Measurements from ENCODE around the gene CTSL.

CTSL gene

DNA sequence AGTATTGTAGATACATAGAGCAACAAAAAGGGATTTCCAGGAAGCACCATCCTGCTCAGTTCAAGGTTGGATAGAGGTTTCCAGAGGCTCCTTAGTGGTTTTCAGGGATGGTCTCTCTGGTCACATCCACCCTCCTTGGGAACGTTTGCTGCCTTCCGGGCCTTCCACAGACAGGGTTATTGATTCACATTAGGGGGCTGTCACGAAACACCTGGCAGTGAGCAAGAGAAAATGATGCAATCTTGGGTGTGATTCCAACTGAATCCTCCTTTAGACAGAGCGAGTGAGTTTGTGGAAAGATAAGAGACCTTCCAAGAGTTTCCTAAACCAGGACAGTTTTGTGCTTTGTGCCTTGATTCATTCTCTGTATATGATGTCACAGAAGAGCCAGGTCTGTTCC is 43.8 kb upstream of the CTSL start (continued):
- TF ChIP-seq, protein P1, sequence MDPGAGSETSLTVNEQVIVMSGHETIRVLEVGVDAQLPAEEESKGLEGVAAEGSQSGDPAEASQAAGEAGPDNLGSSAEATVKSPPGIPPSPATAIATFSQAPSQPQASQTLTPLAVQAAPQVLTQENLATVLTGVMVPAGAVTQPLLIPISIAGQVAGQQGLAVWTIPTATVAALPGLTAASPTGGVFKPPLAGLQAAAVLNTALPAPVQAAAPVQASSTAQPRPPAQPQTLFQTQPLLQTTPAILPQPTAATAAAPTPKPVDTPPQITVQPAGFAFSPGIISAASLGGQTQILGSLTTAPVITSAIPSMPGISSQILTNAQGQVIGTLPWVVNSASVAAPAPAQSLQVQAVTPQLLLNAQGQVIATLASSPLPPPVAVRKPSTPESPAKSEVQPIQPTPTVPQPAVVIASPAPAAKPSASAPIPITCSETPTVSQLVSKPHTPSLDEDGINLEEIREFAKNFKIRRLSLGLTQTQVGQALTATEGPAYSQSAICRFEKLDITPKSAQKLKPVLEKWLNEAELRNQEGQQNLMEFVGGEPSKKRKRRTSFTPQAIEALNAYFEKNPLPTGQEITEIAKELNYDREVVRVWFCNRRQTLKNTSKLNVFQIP (CRISPR knock-in tag; IDR thresholded peaks at IDR 0.05; ENCODE audit: borderline replicate concordance, low read depth): no peak
- no peak for TF ChIP-seq SNAI2 (CRISPR knock-in tag; IDR thresholded peaks at IDR 0.05)

DNA sequence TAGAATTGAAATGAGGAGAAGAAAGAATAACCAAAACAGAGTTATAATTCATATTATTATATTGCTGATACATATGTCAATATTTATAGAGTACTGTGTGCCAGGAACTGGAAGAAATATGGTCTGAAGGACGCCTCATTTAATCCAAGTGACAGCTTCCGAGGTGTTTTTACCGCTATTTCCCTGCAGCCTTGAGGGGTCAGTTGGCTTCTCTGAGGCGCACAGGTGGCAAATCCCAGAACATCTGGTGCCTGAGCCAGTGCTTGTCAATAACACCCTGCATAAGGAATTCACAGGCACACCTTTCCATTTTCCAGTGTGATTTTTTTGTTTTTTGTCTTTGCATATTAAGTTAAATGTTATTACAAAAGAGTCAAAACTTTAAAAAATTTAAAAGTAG is 43.3 kb upstream of the CTSL start:
- TF ChIP-seq, protein P2, sequence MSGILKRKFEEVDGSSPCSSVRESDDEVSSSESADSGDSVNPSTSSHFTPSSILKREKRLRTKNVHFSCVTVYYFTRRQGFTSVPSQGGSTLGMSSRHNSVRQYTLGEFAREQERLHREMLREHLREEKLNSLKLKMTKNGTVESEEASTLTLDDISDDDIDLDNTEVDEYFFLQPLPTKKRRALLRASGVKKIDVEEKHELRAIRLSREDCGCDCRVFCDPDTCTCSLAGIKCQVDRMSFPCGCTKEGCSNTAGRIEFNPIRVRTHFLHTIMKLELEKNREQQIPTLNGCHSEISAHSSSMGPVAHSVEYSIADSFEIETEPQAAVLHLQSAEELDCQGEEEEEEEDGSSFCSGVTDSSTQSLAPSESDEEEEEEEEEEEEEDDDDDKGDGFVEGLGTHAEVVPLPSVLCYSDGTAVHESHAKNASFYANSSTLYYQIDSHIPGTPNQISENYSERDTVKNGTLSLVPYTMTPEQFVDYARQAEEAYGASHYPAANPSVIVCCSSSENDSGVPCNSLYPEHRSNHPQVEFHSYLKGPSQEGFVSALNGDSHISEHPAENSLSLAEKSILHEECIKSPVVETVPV (CRISPR knock-in tag; IDR thresholded peaks at IDR 0.05): no peak
- TF ChIP-seq ZFP3 (CRISPR knock-in tag; IDR thresholded peaks at IDR 0.05): no peak
- no peak for TF ChIP-seq OSR1 (CRISPR knock-in tag; IDR thresholded peaks at IDR 0.05)
- no peak for TF ChIP-seq GLIS3 (CRISPR knock-in tag; IDR thresholded peaks at IDR 0.05)
- no peak for TF ChIP-seq RARB (CRISPR knock-in tag; IDR thresholded peaks at IDR 0.05)
- TF ChIP-seq ZNF70 (CRISPR knock-in tag; IDR thresholded peaks at IDR 0.05): no peak
- TF ChIP-seq, protein P3, sequence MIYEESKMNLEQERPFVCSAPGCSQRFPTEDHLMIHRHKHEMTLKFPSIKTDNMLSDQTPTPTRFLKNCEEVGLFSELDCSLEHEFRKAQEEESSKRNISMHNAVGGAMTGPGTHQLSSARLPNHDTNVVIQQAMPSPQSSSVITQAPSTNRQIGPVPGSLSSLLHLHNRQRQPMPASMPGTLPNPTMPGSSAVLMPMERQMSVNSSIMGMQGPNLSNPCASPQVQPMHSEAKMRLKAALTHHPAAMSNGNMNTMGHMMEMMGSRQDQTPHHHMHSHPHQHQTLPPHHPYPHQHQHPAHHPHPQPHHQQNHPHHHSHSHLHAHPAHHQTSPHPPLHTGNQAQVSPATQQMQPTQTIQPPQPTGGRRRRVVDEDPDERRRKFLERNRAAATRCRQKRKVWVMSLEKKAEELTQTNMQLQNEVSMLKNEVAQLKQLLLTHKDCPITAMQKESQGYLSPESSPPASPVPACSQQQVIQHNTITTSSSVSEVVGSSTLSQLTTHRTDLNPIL (CRISPR knock-in tag; IDR thresholded peaks at IDR 0.05; ENCODE audit: low read depth): no peak
- no peak for ATAC-seq

DNA sequence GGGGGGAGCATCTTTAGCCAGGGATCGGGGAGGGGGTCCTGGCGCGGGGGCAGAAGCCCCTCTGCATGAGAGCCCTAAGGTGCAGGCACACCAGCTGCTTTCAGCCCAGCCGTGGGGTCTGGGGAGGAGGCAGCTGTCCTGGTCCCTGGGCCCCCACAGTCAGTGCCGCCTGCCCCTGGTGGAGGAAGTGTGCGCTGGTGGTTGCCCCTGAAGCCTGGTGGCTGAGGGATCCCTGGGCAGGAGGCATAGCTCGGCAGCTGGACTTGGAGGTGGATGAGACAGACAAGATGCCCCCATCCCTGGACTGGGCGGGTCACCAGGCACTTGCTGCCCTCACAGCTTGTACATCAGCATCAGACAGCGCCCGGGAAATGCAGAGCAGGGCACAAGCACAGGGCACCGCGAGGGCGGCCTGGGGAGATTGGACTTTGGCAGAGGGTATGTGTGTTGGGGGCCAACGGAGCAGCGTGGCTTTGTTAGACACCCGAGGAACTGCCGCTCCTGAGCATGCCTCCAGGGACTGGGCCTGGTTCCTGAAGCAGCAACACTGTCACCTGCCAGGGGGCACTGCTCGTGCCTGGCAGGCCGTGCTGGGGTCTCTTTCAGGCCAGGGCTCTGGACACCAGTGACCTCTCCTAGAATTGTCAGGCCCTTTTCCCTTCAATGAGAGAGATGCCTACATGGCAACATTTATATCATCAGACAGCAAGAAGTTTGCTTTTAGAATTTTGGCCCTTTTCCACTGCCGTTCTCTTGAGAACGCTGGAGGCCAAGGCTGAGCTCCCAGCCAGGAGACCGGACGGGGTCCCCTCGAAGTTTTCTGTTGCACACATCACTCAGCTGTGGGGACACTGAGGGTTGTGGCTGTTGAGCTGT is 41.9 kb upstream of the CTSL start:
- TF ChIP-seq SNAI2 (CRISPR knock-in tag; IDR thresholded peaks at IDR 0.05) (no peak), ZC3H10 (CRISPR knock-in tag; IDR thresholded peaks at IDR 0.05) (no peak), ESRRG (CRISPR knock-in tag; IDR thresholded peaks at IDR 0.05) (no peak), BACH2 (CRISPR knock-in tag; IDR thresholded peaks at IDR 0.05; ENCODE audit: borderline replicate concordance) (no peak), ZNF565 (CRISPR knock-in tag; conservative IDR thresholded peaks at IDR 0.05; ENCODE audit: low read depth) (no peak)
- TF ChIP-seq, protein P3 (CRISPR knock-in tag; IDR thresholded peaks at IDR 0.05; ENCODE audit: low read depth): no peak
- TF ChIP-seq, protein P2 (CRISPR knock-in tag; IDR thresholded peaks at IDR 0.05): no peak
- ATAC-seq: peak; percentile 14; the same call in 2 of the 3 replicates

DNA sequence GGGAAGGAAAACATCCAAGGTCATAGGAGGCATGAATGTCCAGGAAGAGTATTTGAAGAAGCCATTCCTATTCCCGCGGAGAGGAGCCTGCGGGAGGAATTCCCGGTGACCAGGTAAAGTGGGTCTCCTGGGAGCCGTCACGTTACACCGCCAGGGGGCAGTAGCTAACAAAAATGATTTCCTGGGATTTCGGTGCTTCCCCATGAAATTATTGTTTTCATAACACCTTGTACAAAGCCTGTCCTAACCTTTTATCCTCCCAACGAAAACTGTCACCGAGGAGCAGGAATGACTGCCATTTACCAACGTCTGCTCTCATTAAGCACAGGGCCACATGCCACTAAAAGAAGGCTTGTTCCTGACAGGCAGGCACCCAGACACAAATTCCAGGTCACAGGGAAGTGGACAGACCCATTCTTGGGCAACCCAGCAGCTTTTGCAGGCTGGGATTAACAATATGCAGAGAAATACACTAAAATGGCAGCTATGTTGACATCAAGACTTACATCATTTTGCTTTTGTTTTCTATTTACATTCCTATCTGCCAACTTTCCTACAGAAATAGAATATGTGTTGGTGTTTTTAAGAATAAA is 41.2 kb upstream of the CTSL start:
- peak; percentile 85 for ATAC-seq
- no peak for TF ChIP-seq ZNF8 (CRISPR knock-in tag; IDR thresholded peaks at IDR 0.05)
- no peak for TF ChIP-seq SNAI2 (CRISPR knock-in tag; IDR thresholded peaks at IDR 0.05)
- no peak for TF ChIP-seq ZFP3 (CRISPR knock-in tag; IDR thresholded peaks at IDR 0.05)
- no peak for TF ChIP-seq ARNTL (CRISPR knock-in tag; IDR thresholded peaks at IDR 0.05; ENCODE audit: borderline replicate concordance, low read depth)
- no peak for TF ChIP-seq ESRRG (CRISPR knock-in tag; IDR thresholded peaks at IDR 0.05)
- TF ChIP-seq RARB (CRISPR knock-in tag; IDR thresholded peaks at IDR 0.05): no peak
- TF ChIP-seq, protein P4, sequence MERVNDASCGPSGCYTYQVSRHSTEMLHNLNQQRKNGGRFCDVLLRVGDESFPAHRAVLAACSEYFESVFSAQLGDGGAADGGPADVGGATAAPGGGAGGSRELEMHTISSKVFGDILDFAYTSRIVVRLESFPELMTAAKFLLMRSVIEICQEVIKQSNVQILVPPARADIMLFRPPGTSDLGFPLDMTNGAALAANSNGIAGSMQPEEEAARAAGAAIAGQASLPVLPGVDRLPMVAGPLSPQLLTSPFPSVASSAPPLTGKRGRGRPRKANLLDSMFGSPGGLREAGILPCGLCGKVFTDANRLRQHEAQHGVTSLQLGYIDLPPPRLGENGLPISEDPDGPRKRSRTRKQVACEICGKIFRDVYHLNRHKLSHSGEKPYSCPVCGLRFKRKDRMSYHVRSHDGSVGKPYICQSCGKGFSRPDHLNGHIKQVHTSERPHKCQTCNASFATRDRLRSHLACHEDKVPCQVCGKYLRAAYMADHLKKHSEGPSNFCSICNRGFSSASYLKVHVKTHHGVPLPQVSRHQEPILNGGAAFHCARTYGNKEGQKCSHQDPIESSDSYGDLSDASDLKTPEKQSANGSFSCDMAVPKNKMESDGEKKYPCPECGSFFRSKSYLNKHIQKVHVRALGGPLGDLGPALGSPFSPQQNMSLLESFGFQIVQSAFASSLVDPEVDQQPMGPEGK (CRISPR knock-in tag; IDR thresholded peaks at IDR 0.05; ENCODE audit: borderline replicate concordance): no peak
- TF ChIP-seq BACH2 (CRISPR knock-in tag; IDR thresholded peaks at IDR 0.05; ENCODE audit: borderline replicate concordance): no peak
- no peak for TF ChIP-seq ISL1 (CRISPR knock-in tag; IDR thresholded peaks at IDR 0.05)
- TF ChIP-seq ZC3H10 (CRISPR knock-in tag; IDR thresholded peaks at IDR 0.05): no peak
